HG03159 (cell line): ENCODE measurements around the gene FPGS.
"Not testable (repeated sequence)": the region's sequence is repeated elsewhere in the genome, so short reads cannot be mapped to it uniquely, and the experiment has no call there.

Source experiments
- ATAC-seq: cut with Tn5 transposase; IDR thresholded peaks from one replicate; pipeline ENCODE4 v1.9.1; 2021; ENCODE audit warnings: mild to moderate bottlenecking, moderate library complexity; ENCODE audit not compliant: unreplicated experiment

The FPGS gene

GRCh38 chr9:127832248-127832647 lies 29.6 kb downstream of the FPGS start:
- ATAC-seq, result no peak

GRCh38 chr9:127833555-127833954 lies 30.9 kb downstream of the FPGS start:
- no peak for ATAC-seq

GRCh38 chr9:127835991-127836516 lies 33.4 kb downstream of the FPGS start:
- ATAC-seq, result no peak

- ATAC-seq, result not testable (repeated sequence)
Observed at GRCh38 chr9:127836561-127836960, 33.9 kb downstream of the FPGS start.

GRCh38 chr9:127837346-127837745 lies 34.7 kb downstream of the FPGS start:
- no peak for ATAC-seq

GRCh38 chr9:127838375-127839078 lies 35.8 kb downstream of the FPGS start:
- ATAC-seq, result no peak

GRCh38 chr9:127841087-127841835 lies 38.6 kb downstream of the FPGS start:
- no peak for ATAC-seq

GRCh38 chr9:127844821-127845359 lies 42.2 kb downstream of the FPGS start:
- ATAC-seq, result no peak

- ATAC-seq, result not testable (repeated sequence)
Observed at GRCh38 chr9:127845619-127846018, 42.9 kb downstream of the FPGS start.

GRCh38 chr9:127846443-127847177 lies 43.9 kb downstream of the FPGS start:
- ATAC-seq, result no peak

GRCh38 chr9:127847178-127847510 lies 44.5 kb downstream of the FPGS start:
- no peak for ATAC-seq

- no peak for ATAC-seq
Observed at GRCh38 chr9:127847833-127848755, 45.4 kb downstream of the FPGS start.

- ATAC-seq, result no peak
Observed at GRCh38 chr9:127848756-127849504, 46.2 kb downstream of the FPGS start.

- ATAC-seq, result no peak
Observed at GRCh38 chr9:127850286-127850830, 47.7 kb downstream of the FPGS start.

- ATAC-seq, result no peak
Observed at GRCh38 chr9:127852829-127853228, 50.1 kb downstream of the FPGS start.

- ATAC-seq, result no peak
Observed at GRCh38 chr9:127853312-127854183, 50.9 kb downstream of the FPGS start.

- ATAC-seq, result no peak
Observed at GRCh38 chr9:127854184-127854806, 51.6 kb downstream of the FPGS start, which contains the start of gene ENG. ENG (minus strand) TSS chr9:127854658; CDS start chr9:127854355, 303 bp downstream.

GRCh38 chr9:127854960-127855359 lies 52.3 kb downstream of the FPGS start:
- no peak for ATAC-seq
